ENCODE data around the gene PDE4C.

The PDE4C gene

DNA sequence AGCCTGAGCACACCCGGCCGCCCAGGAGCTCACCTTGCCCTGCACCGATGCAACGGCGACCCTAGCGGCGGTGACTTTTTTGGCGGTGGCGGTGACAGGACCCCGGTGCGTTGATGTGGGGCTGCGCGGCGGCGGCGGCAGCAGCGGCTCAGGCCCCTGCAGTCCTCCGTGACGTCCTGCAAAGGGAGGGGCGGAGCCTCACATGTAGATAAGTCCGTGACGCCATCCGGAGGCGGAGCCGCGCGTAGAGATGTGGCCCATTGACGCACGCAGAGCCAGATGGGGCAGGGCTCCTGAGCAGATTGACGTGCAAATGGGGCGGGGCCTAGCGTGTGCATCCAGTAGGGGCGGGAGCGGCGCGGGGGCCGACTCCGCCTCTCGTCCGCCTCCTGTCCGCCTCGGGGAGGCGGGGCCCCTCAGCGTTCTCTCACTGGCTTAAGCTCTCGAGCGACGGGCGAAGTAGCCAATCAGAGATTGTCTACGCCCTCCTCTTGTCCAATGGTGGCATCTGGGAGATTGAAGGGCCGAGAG, 22.3 kb downstream of the PDE4C start, which contains the start of gene RAB3A:
RAB3A (minus strand) TSS at position 180 of the 531 bp plus-strand sequence. CDS start 1,302 bp downstream, outside the sequence.
- no peaks in the 10 kb centered on the region for H3K9me3 ChIP-seq (ENCODE audit: control insufficient read depth in 1 of 2, low read length in 2 of 2)
- H3K4me3 ChIP-seq (ENCODE audit: low read depth in 1 of 2, low read length in 2 of 2), result peak within 1 kb of the TSS; percentile 83 to 94
- peaks cover 0 to 8% of the 10 kb centered on the region in 2 donors for H3K36me3 ChIP-seq (ENCODE audit: control insufficient read depth in 1 of 2, insufficient read depth in 2 of 2, low read length in 2 of 2)
- H3K27ac ChIP-seq (ENCODE audit: low read length), result peak within 1 kb of the TSS; percentile 97
- no peaks in the 10 kb centered on the region for H3K27me3 ChIP-seq (ENCODE audit: low read depth, low read length)
- peaks cover 7 to 21% of the 10 kb centered on the region in 2 donors for H3K4me1 ChIP-seq (ENCODE audit: control insufficient read depth in 1 of 2, insufficient read depth in 2 of 2, low read length in 2 of 2)

DNA sequence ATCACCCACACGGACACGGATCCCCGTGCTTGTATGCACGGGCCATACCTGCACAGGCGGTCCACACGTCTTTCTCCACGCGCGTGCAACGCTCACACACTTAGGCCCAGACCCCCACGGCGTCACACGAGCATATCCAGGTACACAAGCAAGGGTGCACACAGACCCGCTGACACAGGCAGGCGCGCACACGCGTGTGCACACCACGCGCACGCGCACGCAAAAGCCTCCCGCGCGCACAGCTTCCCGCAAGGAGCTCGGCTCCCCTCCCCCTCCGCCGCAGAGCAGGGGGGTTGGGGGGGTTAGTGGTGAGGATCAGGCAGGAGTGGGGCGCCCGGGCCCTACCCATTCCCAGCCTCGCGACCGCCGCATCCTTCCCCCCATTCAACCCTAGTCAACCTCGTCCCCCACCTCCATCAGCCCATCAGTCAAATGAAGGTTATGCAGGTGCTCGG, 22.8 kb downstream of the PDE4C start:
- Histone ChIP-seq H3K4me1 (ENCODE audit: control insufficient read depth in 1 of 2, insufficient read depth in 2 of 2, low read length in 2 of 2) (peaks cover 7 to 21% of the 10 kb centered on the region in 2 donors), H3K4me3 (ENCODE audit: low read depth in 1 of 2, low read length in 2 of 2) (peak overlapping the region; percentile 70 to 94), H3K27ac (ENCODE audit: low read length) (no peak overlapping the region), H3K9me3 (ENCODE audit: control insufficient read depth in 1 of 2, low read length in 2 of 2) (no peaks in the 10 kb centered on the region), H3K36me3 (ENCODE audit: control insufficient read depth in 1 of 2, insufficient read depth in 2 of 2, low read length in 2 of 2) (peaks cover 3 to 10% of the 10 kb centered on the region in 2 donors), H3K27me3 (ENCODE audit: low read depth, low read length) (no peaks in the 10 kb centered on the region)

DNA sequence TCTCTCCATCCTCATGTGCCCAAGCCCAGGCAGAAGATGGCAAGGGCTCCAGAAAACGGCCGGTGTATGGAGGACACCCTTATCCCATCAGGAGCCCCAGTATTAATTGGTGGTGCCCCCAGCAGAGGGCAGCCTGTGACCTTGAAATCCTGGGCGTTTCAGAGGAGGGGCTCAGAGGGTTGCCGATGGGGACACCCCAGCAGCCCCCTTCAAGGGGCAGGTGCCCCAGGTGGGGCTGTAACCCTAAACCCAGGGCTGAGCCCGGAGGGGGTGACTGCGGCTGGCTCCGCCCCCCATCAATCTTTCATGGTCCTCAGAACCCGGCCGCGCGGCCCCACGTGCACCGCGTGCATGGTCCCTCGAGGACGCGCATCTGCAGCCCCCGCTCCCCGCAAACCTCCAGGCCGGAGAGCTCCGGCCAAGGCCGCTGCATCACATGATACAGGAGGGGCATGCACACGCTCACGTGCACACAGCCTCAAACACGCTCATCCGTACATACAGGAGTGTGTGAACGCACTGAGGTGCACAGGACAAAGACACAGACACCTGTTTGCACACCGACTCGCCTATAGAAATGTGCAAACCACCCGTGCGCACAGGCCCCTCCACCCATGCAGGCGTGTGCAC, 23.3 kb downstream of the PDE4C start:
- Histone ChIP-seq H3K4me3 (ENCODE audit: low read depth in 1 of 2, low read length in 2 of 2) (peak overlapping the region; percentile 70 to 94), H3K4me1 (ENCODE audit: control insufficient read depth in 1 of 2, insufficient read depth in 2 of 2, low read length in 2 of 2) (peaks cover 7 to 21% of the 10 kb centered on the region in 2 donors), H3K36me3 (ENCODE audit: control insufficient read depth in 1 of 2, insufficient read depth in 2 of 2, low read length in 2 of 2) (peaks cover 8 to 16% of the 10 kb centered on the region in 2 donors), H3K27me3 (ENCODE audit: low read depth, low read length) (no peaks in the 10 kb centered on the region), H3K27ac (ENCODE audit: low read length) (no peak overlapping the region), H3K9me3 (ENCODE audit: control insufficient read depth in 1 of 2, low read length in 2 of 2) (no peaks in the 10 kb centered on the region)

DNA sequence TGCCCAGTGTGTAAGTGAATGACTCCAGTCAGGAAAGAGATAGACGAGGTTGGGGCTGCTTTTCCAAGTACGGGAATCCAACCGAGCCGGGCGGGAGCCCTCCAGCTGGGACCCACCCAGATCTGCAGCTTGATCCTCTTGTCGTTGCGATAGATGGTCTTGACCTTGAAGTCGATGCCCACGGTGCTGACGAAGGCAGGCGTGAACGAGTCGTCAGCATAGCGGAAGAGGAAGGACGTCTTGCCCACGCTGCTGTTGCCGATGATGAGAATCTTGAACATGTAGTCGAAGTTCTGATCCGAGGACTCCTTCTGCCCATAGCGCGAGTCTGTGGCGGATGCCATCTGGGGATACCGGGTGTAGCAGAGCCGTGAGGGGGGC, 23.9 kb downstream of the PDE4C start:
- peak overlapping the region in 1 of 2 donors; percentile 94 for H3K4me3 ChIP-seq (ENCODE audit: low read depth in 1 of 2, low read length in 2 of 2)
- H3K4me1 ChIP-seq (ENCODE audit: control insufficient read depth in 1 of 2, insufficient read depth in 2 of 2, low read length in 2 of 2), result peaks cover 7 to 21% of the 10 kb centered on the region in 2 donors
- no peak overlapping the region for H3K27ac ChIP-seq (ENCODE audit: low read length)
- peaks cover 8 to 20% of the 10 kb centered on the region in 2 donors for H3K36me3 ChIP-seq (ENCODE audit: control insufficient read depth in 1 of 2, insufficient read depth in 2 of 2, low read length in 2 of 2)
- H3K27me3 ChIP-seq (ENCODE audit: low read depth, low read length), result no peaks in the 10 kb centered on the region
- H3K9me3 ChIP-seq (ENCODE audit: control insufficient read depth in 1 of 2, low read length in 2 of 2), result no peaks in the 10 kb centered on the region

DNA sequence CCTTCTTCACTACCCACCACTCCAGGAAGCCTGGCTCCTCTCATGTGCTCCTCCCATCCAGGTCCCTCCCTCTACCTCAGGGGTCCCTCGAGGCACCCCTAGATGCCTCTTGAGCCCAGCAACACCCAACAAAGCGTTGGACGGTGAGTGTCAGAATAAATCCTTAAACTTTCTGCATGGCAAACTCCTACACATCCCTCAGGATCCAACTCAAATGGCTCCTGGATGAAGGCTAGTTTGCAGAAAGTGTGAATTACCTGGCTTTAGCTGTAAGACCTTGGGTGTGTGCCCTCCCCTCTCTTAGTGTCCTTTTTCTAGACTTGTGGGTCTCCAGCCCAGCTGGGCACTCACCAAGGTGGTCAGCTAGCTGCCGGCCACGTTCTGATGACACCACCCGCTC, 27.9 kb downstream of the PDE4C start:
- no peak overlapping the region for H3K4me3 ChIP-seq (ENCODE audit: low read depth in 1 of 2, low read length in 2 of 2)
- no peaks in the 10 kb centered on the region for H3K27me3 ChIP-seq (ENCODE audit: low read depth, low read length)
- peaks cover 8 to 34% of the 10 kb centered on the region in 2 donors for H3K36me3 ChIP-seq (ENCODE audit: control insufficient read depth in 1 of 2, insufficient read depth in 2 of 2, low read length in 2 of 2)
- H3K4me1 ChIP-seq (ENCODE audit: control insufficient read depth in 1 of 2, insufficient read depth in 2 of 2, low read length in 2 of 2), result peaks cover 15 to 28% of the 10 kb centered on the region in 2 donors
- H3K27ac ChIP-seq (ENCODE audit: low read length), result no peak overlapping the region
- no peaks in the 10 kb centered on the region for H3K9me3 ChIP-seq (ENCODE audit: control insufficient read depth in 1 of 2, low read length in 2 of 2)

DNA sequence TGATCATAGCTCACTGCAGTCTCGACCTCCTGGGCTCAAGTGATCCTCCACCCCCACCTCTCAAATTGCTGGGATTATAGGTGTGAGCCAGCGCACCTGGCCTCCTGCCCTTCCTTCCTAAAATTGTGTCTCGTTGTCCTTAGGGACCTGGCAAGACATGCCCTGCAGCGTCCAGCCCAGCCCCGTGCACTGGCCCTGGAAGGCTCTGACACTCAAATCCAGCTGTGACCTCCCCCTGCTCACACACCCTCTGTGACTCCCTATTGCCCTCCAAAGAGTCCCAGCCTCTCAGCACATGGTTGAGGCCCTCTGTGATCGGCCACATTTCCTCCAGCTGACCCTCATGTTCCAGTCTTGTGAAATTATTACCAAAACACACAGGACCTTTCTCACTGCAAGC, 28.3 kb downstream of the PDE4C start:
- Histone ChIP-seq H3K36me3 (ENCODE audit: control insufficient read depth in 1 of 2, insufficient read depth in 2 of 2, low read length in 2 of 2) (peaks cover 8 to 34% of the 10 kb centered on the region in 2 donors), H3K27me3 (ENCODE audit: low read depth, low read length) (no peaks in the 10 kb centered on the region), H3K27ac (ENCODE audit: low read length) (no peak overlapping the region), H3K4me1 (ENCODE audit: control insufficient read depth in 1 of 2, insufficient read depth in 2 of 2, low read length in 2 of 2) (peaks cover 10 to 24% of the 10 kb centered on the region in 2 donors), H3K4me3 (ENCODE audit: low read depth in 1 of 2, low read length in 2 of 2) (no peak overlapping the region), H3K9me3 (ENCODE audit: control insufficient read depth in 1 of 2, low read length in 2 of 2) (no peaks in the 10 kb centered on the region)

DNA sequence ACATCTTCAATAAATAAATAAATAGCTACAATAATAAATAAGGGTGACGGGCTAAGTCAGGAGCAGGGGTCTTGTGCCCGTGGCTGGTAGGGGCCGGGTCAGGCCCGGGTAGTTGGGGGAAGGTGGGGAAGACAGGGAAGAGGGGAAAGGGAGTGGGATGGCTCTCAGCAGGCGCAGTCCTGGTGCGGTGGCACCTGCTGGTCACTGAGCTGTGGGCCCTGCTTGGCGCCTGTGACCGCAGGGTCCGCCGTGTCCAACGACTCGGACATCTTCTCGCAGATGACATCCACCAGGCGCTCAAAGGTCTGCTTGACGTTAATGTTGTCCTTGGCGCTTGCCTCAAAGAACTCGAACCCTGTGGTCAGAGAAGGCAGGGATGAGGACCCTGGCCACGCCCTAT, 28.9 kb downstream of the PDE4C start:
- Histone ChIP-seq H3K4me1 (ENCODE audit: control insufficient read depth in 1 of 2, insufficient read depth in 2 of 2, low read length in 2 of 2) (peaks cover 8 to 18% of the 10 kb centered on the region in 2 donors), H3K9me3 (ENCODE audit: control insufficient read depth in 1 of 2, low read length in 2 of 2) (no peaks in the 10 kb centered on the region), H3K4me3 (ENCODE audit: low read depth in 1 of 2, low read length in 2 of 2) (no peak overlapping the region), H3K27me3 (ENCODE audit: low read depth, low read length) (no peaks in the 10 kb centered on the region), H3K36me3 (ENCODE audit: control insufficient read depth in 1 of 2, insufficient read depth in 2 of 2, low read length in 2 of 2) (peaks cover 8 to 34% of the 10 kb centered on the region in 2 donors), H3K27ac (ENCODE audit: low read length) (no peak overlapping the region)

DNA sequence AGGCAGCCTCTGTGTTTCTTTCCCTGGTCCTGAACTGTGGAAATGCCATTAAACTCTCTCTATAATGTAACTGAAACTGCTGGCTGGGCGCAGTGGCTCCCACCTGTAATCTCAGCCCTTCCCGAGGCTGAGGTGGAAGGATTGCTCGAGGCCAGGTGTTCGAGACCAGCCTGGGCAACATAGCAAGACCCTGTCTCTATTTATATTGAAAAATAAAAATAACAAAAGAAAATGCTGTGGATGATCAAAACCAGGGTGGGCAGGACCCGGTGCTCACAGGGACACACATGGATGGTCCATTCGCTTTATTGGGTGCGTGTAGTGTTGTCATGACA, 29.8 kb downstream of the PDE4C start:
- peaks cover 8 to 25% of the 10 kb centered on the region in 2 donors for H3K36me3 ChIP-seq (ENCODE audit: control insufficient read depth in 1 of 2, insufficient read depth in 2 of 2, low read length in 2 of 2)
- H3K27ac ChIP-seq (ENCODE audit: low read length), result no peak overlapping the region

DNA sequence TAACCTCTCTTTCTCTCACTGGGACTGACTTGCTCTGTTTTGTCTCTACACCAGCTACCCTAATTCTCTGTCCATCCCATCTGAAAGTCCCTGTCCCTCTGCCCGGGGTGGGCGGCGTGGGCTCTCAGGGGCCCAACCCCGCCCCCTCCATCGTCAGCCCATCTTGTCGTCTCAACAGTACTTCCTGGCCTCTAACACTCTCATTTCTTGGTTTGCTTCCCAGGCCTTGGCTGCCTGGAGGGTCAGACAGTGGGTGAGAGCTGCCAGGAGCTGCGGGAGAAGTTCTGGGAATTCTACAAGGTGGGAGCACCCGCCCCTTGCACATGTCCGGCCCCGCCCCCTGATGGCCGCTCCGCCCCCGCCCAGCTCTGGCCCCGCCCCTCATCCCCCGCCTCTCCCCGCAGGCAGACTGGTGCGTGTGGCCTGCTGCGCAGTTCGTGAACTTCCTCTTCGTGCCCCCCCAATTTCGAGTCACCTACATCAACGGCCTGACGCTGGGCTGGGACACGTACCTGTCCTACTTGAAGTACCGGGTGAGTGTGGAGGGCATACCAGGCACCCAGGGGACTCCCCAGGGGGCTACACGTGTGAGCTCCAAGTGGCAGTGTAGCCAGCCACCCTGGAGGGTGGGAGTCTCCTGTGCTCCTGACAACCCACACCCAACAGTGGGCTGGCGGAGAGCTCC, 31.5 kb downstream of the PDE4C start:
- H3K4me1 ChIP-seq (ENCODE audit: control insufficient read depth in 1 of 2, insufficient read depth in 2 of 2, low read length in 2 of 2), result peaks cover 8 to 24% of the 10 kb centered on the region in 2 donors
- H3K27ac ChIP-seq (ENCODE audit: low read length), result peak overlapping the region; percentile 60
- H3K9me3 ChIP-seq (ENCODE audit: control insufficient read depth in 1 of 2, low read length in 2 of 2), result no peaks in the 10 kb centered on the region
- peaks cover 8 to 25% of the 10 kb centered on the region in 2 donors for H3K36me3 ChIP-seq (ENCODE audit: control insufficient read depth in 1 of 2, insufficient read depth in 2 of 2, low read length in 2 of 2)
- H3K27me3 ChIP-seq (ENCODE audit: low read depth, low read length), result no peaks in the 10 kb centered on the region
- H3K4me3 ChIP-seq (ENCODE audit: low read depth in 1 of 2, low read length in 2 of 2), result peak overlapping the region in 1 of 2 donors; percentile 70

More for the DNA sequence above, 29.8 kb downstream of the PDE4C start:
- H3K9me3 ChIP-seq (ENCODE audit: control insufficient read depth in 1 of 2, low read length in 2 of 2), result no peaks in the 10 kb centered on the region
- H3K4me3 ChIP-seq (ENCODE audit: low read depth in 1 of 2, low read length in 2 of 2), result no peak overlapping the region
- no peaks in the 10 kb centered on the region for H3K27me3 ChIP-seq (ENCODE audit: low read depth, low read length)
- H3K4me1 ChIP-seq (ENCODE audit: control insufficient read depth in 1 of 2, insufficient read depth in 2 of 2, low read length in 2 of 2), result peaks cover 8 to 22% of the 10 kb centered on the region in 2 donors

DNA sequence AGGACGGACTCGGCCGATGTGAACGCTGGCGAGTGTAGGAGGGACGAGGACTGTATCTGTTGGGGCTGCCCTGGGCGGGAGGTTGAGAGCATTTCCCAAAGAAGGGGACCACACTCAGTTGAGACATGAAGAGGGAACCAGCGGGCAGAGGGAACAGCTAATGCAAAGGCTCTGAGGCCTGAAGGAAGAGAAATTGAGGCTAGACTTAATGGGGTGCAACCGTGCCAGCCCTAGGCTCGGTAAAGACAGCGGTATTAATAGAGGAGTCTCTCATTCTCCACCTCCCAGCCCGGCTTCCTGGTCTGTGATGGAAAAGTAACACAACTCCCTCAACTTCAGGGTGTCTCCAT, 32.1 kb downstream of the PDE4C start:
- peaks cover 8 to 24% of the 10 kb centered on the region in 2 donors for H3K4me1 ChIP-seq (ENCODE audit: control insufficient read depth in 1 of 2, insufficient read depth in 2 of 2, low read length in 2 of 2)
- H3K27me3 ChIP-seq (ENCODE audit: low read depth, low read length), result no peaks in the 10 kb centered on the region
- no peaks in the 10 kb centered on the region for H3K9me3 ChIP-seq (ENCODE audit: control insufficient read depth in 1 of 2, low read length in 2 of 2)
- H3K36me3 ChIP-seq (ENCODE audit: control insufficient read depth in 1 of 2, insufficient read depth in 2 of 2, low read length in 2 of 2), result peaks cover 8 to 25% of the 10 kb centered on the region in 2 donors
- H3K27ac ChIP-seq (ENCODE audit: low read length), result peak overlapping the region; percentile 60
- peak overlapping the region; percentile 67 to 70 for H3K4me3 ChIP-seq (ENCODE audit: low read depth in 1 of 2, low read length in 2 of 2)

DNA sequence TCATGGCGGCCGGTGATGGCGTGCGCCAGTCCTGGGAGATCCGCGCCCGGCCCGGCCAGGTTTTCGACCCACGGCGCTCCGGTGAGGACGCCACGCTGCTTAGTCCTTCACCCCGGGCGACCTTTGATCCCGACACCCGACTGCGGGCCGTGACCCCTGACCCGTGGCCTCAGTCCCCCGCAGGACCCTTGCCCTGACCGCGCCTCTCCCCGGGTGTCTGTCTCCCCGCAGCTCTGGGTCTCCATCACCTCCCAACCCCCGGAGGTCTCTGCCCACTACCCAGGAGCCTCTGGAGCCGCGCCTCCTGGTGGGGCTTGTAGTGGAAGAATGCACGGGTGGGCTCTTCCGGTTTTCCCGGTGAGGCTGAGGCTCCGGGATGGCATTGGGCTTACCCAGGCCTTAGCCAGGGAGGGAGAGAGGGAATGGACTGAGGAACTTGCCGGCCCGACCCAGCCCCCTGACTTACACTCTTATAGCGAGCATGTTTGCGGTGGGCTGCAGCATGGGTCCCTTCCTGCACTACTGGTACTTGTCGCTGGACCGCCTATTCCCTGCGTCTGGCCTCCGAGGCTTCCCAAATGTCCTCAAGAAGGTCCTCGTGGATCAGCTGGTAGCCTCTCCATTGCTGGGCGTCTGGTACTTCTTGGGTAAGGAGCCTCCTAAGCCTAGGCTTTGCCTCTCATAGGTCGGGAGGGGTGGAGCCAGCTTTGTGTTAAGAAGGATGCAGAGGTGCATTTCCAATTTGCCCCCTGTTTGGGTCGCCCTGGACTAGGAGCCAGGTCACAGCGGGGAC, 32.7 kb downstream of the PDE4C start:
- Histone ChIP-seq H3K4me1 (ENCODE audit: control insufficient read depth in 1 of 2, insufficient read depth in 2 of 2, low read length in 2 of 2) (peaks cover 8 to 24% of the 10 kb centered on the region in 2 donors), H3K9me3 (ENCODE audit: control insufficient read depth in 1 of 2, low read length in 2 of 2) (no peaks in the 10 kb centered on the region), H3K27me3 (ENCODE audit: low read depth, low read length) (no peaks in the 10 kb centered on the region), H3K36me3 (ENCODE audit: control insufficient read depth in 1 of 2, insufficient read depth in 2 of 2, low read length in 2 of 2) (peaks cover 7 to 25% of the 10 kb centered on the region in 2 donors), H3K27ac (ENCODE audit: low read length) (peak overlapping the region; percentile 60), H3K4me3 (ENCODE audit: low read depth in 1 of 2, low read length in 2 of 2) (peak overlapping the region; percentile 67 to 70)
